Esophagus muscularis mucosa (tissue), 4 donors: ENCODE results near the gene MAD1L1. TPM values are rescaled to one million over a fixed set of nuclear protein-coding genes. Genes with fewer than 3 reads are reported as not detected.

ENCODE experiments used
- DNase-seq: peaks from one replicate; pipeline ENCODE4 v3.0.0-alpha.2; 2017; ENCODE audit errors: extremely low spot score
- H3K27ac ChIP-seq, 4 donors: fragments of 200-600 bp; sonication (generic); replicated peaks in 1 of 4; 1 replicate in 3 of 4; 2 replicates in 1 of 4; pipeline ENCODE4 v1.5.1; 2016 to 2019; ENCODE audit warnings: mild to moderate bottlenecking in 1 of 4
- H3K27me3 ChIP-seq, 4 donors: fragments of 200-600 bp; sonication (generic); one replicate each; pipeline versions ENCODE4 v1.5.1 to v1.6.0; 2016 to 2019
- H3K36me3 ChIP-seq, 4 donors: fragments of 200-600 bp; sonication (generic); one replicate each; pipeline ENCODE4 v1.5.1; 2016 to 2019
- H3K4me1 ChIP-seq, 4 donors: fragments of 200-600 bp; sonication (generic); one replicate each; pipeline ENCODE4 v1.5.1; 2016 to 2019
- H3K4me3 ChIP-seq, 4 donors: fragments of 200-600 bp; sonication (generic); 1 replicate in 2 of 4; 2 replicates in 2 of 4; pipeline ENCODE4 v1.5.1; 2016 to 2019; ENCODE audit warnings: mild to moderate bottlenecking in 4 of 4, moderate library complexity in 1 of 4
- H3K9me3 ChIP-seq, 4 donors: fragments of 200-600 bp; sonication (generic); 1 replicate in 3 of 4; 2 replicates in 1 of 4; pipeline ENCODE4 v1.5.1; 2016 to 2019
- CTCF ChIP-seq, 3 experiments: fragments of 200-600 bp in 2 of 3; fragments of 450-650 bp in 1 of 3; sonication (generic) in 2 of 3; IDR thresholded peaks; one replicate each; pipeline ENCODE4 v1.5.1; 2017 to 2019; ENCODE audit warnings: antibody characterized with exemption in 3 of 3, mild to moderate bottlenecking in 2 of 3, moderate library complexity in 1 of 3
- EP300 ChIP-seq: sonication (generic); formaldehyde crosslinking; IDR thresholded peaks from one replicate; pipeline ENCODE4 v1.6.1; 2017; ENCODE audit warnings: antibody characterized with exemption
- POLR2A ChIP-seq: fragments of 450-650 bp; IDR thresholded peaks from one replicate; pipeline ENCODE4 v1.6.1; 2017; ENCODE audit warnings: antibody characterized with exemption, moderate library complexity, mild to moderate bottlenecking, low read depth
- POLR2AphosphoS5 ChIP-seq, 2 donors: sonication (generic); formaldehyde crosslinking; IDR thresholded peaks; one replicate each; pipeline ENCODE4 v1.6.1; 2017; ENCODE audit warnings: antibody characterized with exemption in 2 of 2
- WGBS: methylation state at CpG from one replicate; pipeline ENCODE4 v1.1.5; 2018; 5-methylcytosine and 5-hydroxymethylcytosine counted together
- intact Hi-C: fragments of 100-400 bp; cut with DNase I; formaldehyde crosslinking; loops from one replicate; pipeline ENCODE4 v1.15.1; 2023
- total RNA-seq, 4 donors: library from RNA; depleted of rRNA; stranded (reverse); fragments of >200 nt; gene quantifications; one replicate each; pipeline versions ENCODE4 v1.1.0 to v1.2.1, GENCODE V29; 2016

Gene MAD1L1
- total RNA-seq, 4 donors from 2014 or later = 22.2 to 33.1 (median 29.5) TPM

DNA sequence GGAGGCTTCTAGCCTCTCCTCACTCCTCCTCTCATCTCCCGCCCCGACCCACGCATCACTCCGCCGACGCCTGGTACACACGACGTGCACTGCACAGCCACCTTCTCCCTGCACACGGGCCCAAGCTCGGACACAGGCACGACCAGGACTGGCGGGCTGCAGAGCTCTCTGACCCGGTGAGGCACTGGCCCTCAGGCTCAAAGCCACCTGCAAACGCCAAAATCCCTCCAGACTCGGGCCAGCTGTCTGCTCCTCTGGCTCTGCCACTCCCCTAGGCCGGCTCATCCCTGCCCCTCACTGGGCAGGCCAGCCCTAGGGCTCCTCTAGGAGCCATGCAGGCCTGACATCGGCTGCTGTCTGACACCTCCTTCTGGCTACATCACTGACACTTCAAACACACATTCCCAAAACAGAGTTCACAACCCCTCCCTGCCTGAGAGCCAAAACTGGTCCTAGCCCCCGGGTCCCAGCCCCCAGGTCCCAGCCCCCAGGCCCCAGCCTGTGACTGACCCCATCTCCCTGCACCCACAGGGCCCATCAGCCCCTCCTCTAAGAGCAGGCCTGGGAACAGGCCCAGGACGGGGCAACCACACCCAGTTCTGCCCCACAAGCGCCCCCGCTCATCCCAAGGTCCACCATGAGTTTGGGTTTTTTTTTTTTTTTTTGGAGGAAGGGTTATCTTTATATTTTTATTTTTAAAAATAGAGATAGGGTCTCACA, 35.1 kb downstream of the MAD1L1 start:
- DNase-seq = no peak

DNA sequence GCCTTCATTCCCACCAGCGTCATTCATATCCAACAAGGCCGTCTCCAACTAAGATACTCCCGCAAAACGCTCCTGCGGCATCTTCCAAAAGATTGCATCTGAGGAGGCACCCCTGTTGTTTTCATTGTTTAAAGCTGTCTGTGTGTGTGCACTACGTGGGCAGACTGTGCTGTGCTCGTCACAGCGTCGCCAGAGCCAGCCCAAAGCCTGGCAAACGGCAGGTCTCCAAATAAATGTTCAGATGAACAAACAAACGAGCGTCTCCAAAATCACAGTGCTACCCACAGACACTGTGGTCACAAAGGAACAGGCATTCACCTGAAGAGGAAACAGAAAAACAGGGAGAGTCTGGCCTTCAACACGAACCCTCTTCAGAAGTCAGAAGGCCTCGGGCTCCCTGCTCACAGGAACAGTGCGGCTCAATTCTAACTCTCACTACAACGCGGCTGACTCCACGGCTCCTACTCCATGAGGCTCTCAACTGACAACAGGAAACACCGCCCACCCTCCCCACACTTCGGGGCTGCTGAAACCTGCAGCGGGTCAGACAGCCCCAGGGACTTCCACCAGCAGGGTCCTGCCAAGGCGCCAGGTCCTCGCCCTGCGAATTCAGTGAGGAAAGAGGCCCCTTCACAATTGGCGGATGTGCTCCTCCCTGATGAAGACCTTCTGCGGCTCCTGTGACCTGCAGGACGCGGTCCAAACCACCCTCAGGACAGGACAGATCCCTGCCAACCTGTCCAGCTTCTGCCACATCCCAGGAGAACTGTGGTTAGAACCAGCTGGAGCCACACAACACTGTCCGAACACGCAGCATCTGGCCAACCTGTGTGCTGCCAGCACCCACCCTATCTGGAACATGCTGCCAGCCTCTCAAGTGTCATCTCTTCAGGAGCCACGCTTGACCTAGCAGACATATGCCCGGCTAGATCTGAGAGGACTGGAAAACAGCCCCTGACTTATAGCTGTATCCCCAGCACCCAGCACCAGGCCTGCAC, 36.1 kb downstream of the MAD1L1 start:
- 93% methylated on average over 30 of the region's 32 CpGs for WGBS
- H3K9me3 ChIP-seq = no peaks in the 10 kb centered on the region
- peaks cover 8 to 25% (median 11%) of the 10 kb centered on the region in 4 donors for H3K4me1 ChIP-seq
- H3K4me3 ChIP-seq = no peak overlapping the region
- peaks cover 6 to 54% (median 35%) of the 10 kb centered on the region in 4 donors for H3K36me3 ChIP-seq
- TF ChIP-seq CTCF (IDR thresholded peaks at IDR 0.05) (no peak), POLR2A (no peak), POLR2AphosphoS5 (IDR thresholded peaks at IDR 0.05) (no peak), EP300 (no peak)
- H3K27ac ChIP-seq = no peak overlapping the region
- no peaks in the 10 kb centered on the region for H3K27me3 ChIP-seq
- DNase-seq = no peak
- intact Hi-C loops = no loop called here

More for the DNA sequence above, 35.1 kb downstream of the MAD1L1 start:
- Histone ChIP-seq H3K4me1 (peaks cover 9 to 25% (median 13%) of the 10 kb centered on the region in 4 donors), H3K27me3 (no peaks in the 10 kb centered on the region), H3K9me3 (no peaks in the 10 kb centered on the region), H3K36me3 (peaks cover 6 to 57% (median 36%) of the 10 kb centered on the region in 4 donors), H3K27ac (no peak overlapping the region), H3K4me3 (no peak overlapping the region)
- no peak for TF ChIP-seq POLR2A
- TF ChIP-seq POLR2AphosphoS5 (IDR thresholded peaks at IDR 0.05) = no peak
- no peak for TF ChIP-seq CTCF (IDR thresholded peaks at IDR 0.05)
- TF ChIP-seq EP300 = no peak
- intact Hi-C loops = no loop called here
- WGBS = 93% methylated on average over 20 of the region's 21 CpGs

GRCh38 chr7:2195400-2196246, 37.1 kb downstream of the MAD1L1 start:
- intact Hi-C loops = no loop called here
- H3K27ac ChIP-seq = no peak overlapping the region
- H3K4me1 ChIP-seq = peaks cover 6 to 25% (median 11%) of the 10 kb centered on the region in 4 donors
- H3K4me3 ChIP-seq = no peak overlapping the region
- peaks cover 6 to 43% (median 28%) of the 10 kb centered on the region in 4 donors for H3K36me3 ChIP-seq
- no peaks in the 10 kb centered on the region for H3K27me3 ChIP-seq
- TF ChIP-seq POLR2AphosphoS5 (IDR thresholded peaks at IDR 0.05) (no peak), EP300 (no peak), POLR2A (no peak), CTCF (IDR thresholded peaks at IDR 0.05) (no peak)
- 90% methylated on average over 9 of the region's 13 CpGs for WGBS
- DNase-seq = no peak
- no peaks in the 10 kb centered on the region for H3K9me3 ChIP-seq

DNA sequence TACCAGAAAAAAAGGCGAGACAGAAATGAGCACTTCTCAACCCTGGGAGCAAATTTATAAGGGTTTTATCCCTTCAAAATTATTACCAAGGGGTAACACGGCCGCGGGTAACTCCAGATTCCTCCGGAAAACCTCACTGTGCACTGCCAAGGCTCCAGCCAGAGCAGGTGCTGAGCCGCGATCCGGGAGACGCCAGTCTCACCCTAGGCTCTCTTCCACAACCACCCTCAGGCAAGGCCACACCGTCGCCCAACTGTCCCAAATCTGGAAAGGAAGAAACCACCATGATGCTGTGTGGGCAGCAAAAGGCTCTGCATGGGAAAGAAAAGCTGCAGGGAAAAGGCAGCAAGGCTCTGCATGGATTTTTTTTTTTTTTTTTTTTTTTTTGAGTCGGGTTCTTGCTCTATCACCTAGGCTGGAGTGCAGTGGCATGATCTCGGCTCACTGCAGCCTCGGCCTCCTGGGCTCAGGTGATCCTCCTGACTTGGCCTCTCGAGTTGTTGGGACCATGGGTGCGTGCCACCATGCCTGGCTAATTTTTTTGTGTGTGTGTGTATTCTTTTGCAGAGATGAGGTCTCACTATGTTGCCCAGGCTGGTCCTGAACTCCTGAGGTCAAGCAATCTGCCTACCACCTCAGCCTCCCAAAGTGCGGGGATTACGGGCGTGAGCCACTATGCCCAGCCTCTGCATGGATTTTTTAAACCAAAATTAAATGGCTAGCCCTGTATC, 39.0 kb downstream of the MAD1L1 start:
- peaks cover 0 to 30% (median 13%) of the 10 kb centered on the region in 4 donors for H3K36me3 ChIP-seq
- WGBS = 93% methylated on average over 19 of the region's 19 CpGs
- no peak for TF ChIP-seq EP300
- TF ChIP-seq POLR2A = no peak
- TF ChIP-seq POLR2AphosphoS5 (IDR thresholded peaks at IDR 0.05) = no peak
- no peak for TF ChIP-seq CTCF (IDR thresholded peaks at IDR 0.05)
- H3K27ac ChIP-seq = no peak overlapping the region
- H3K4me1 ChIP-seq = peaks cover 6 to 25% (median 11%) of the 10 kb centered on the region in 4 donors
- DNase-seq = no peak
- peaks cover 0 to 5% (median 2%) of the 10 kb centered on the region in 4 donors for H3K9me3 ChIP-seq
- no peaks in the 10 kb centered on the region for H3K27me3 ChIP-seq
- no peak overlapping the region for H3K4me3 ChIP-seq
- intact Hi-C loops = no loop called here
